Fibroblast of lung (primary cell): ENCODE measurements around the gene TUBGCP2. TPM values are rescaled to one million over a fixed set of nuclear protein-coding genes. Genes with fewer than 3 reads are reported as not detected.
A peak's percentile ranks its signal among the peaks of the same experiment; 100 is the strongest.

Experiments used
- DNase-seq, 2 donors: peaks; one replicate each; pipeline versions ENCODE4 v3.0.0 to v3.0.0-alpha.2; 2010; ENCODE audit warnings: low read depth in 2 of 2
- H2AFZ ChIP-seq: 2 replicates; pipeline ENCODE4 v1.5.1; 2012; ENCODE audit warnings: low read length, control low read depth, inconsistent platforms
- H3K27ac ChIP-seq: 2 replicates; pipeline ENCODE4 v1.5.1; 2011; ENCODE audit warnings: low read length, control low read depth; ENCODE audit not compliant: insufficient read depth
- H3K27me3 ChIP-seq: 2 replicates; pipeline ENCODE4 v1.5.1; 2011; ENCODE audit warnings: mild to moderate bottlenecking, low read length; ENCODE audit not compliant: control insufficient read depth, insufficient read depth
- H3K36me3 ChIP-seq: 2 replicates; pipeline ENCODE4 v1.5.1; 2011; ENCODE audit warnings: low read length; ENCODE audit not compliant: control insufficient read depth, insufficient read depth
- H3K4me1 ChIP-seq: 2 replicates; pipeline ENCODE4 v1.5.1; 2011; ENCODE audit warnings: low read length; ENCODE audit not compliant: control insufficient read depth, insufficient read depth; ENCODE audit errors: extremely low read depth
- H3K4me2 ChIP-seq: 2 replicates; pipeline ENCODE4 v1.5.1; 2011; ENCODE audit warnings: low read length, control low read depth; ENCODE audit not compliant: insufficient read depth; ENCODE audit errors: extremely low read depth
- H3K4me3 ChIP-seq, 4 experiments: fragments of 200-600 bp in 1 of 4; sonication (generic) in 1 of 4; replicated peaks in 1 of 4; 2 replicates each; pipeline ENCODE4 v1.5.1; 2011 to 2016; ENCODE audit warnings: low read length in 4 of 4, low read depth in 3 of 4, mild to moderate bottlenecking in 3 of 4, control low read depth in 2 of 4, inconsistent platforms in 1 of 4, mixed read lengths in 1 of 4; ENCODE audit not compliant: insufficient read depth in 1 of 4; ENCODE audit errors: control extremely low read depth in 1 of 4
- H3K79me2 ChIP-seq: 2 replicates; pipeline ENCODE4 v1.5.1; 2012; ENCODE audit warnings: mild to moderate bottlenecking, low read length, inconsistent platforms; ENCODE audit not compliant: control insufficient read depth, insufficient read depth
- H3K9ac ChIP-seq: 2 replicates; pipeline ENCODE4 v1.5.1; 2011; ENCODE audit warnings: mild to moderate bottlenecking, low read length, control low read depth; ENCODE audit not compliant: insufficient read depth
- H3K9me3 ChIP-seq: 2 replicates; pipeline ENCODE4 v1.5.1; 2012; ENCODE audit warnings: low read depth, low read length; ENCODE audit not compliant: control insufficient read depth, insufficient read depth
- H4K20me1 ChIP-seq: 2 replicates; pipeline ENCODE4 v1.5.1; 2011; ENCODE audit warnings: low read length; ENCODE audit not compliant: control insufficient read depth, insufficient read depth; ENCODE audit errors: extremely low read depth
- CTCF ChIP-seq, 2 donors: IDR thresholded peaks in 1 of 2; conservative IDR thresholded peaks in 1 of 2; 1 replicate in 1 of 2; 2 replicates in 1 of 2; pipeline ENCODE4 v1.5.1; 2011 to 2012; ENCODE audit warnings: low read length in 2 of 2, control low read depth in 1 of 2, inconsistent platforms in 1 of 2, low read depth in 1 of 2, mild to moderate bottlenecking in 1 of 2
- EZH2 ChIP-seq: IDR thresholded peaks from 2 replicates; pipeline ENCODE4 v1.5.1; 2012; ENCODE audit warnings: low read length, control low read depth, mild to moderate bottlenecking; ENCODE audit errors: missing control alignments
- polyA plus RNA-seq, 2 donors: library from polyadenylated mRNA; depleted of rRNA in 1 of 2; stranded (reverse) in 1 of 2; unstranded in 1 of 2; fragments of >200 nt; gene quantifications; 2 replicates each; pipeline ENCODE4 v1.2.1, GENCODE V29; 2011 to 2012; ENCODE audit warnings: missing spikeins in 1 of 2
- total RNA-seq: library from RNA; depleted of rRNA; stranded (reverse); fragments of >200 nt; gene quantifications from 2 replicates; pipeline ENCODE4 v1.2.1, GENCODE V29; 2014

Gene TUBGCP2
- total and polyA plus RNA-seq, 2 donors (not counting 1 experiment from before 2014, with no cell fraction given), result 31.0 to 60.8 TPM

- Histone ChIP-seq H3K27ac (no peak within 1 kb of the TSS), H3K4me1 (peaks cover 6% of the 10 kb centered on the region), H3K9ac (no peak within 1 kb of the TSS), H3K4me3 (no peak within 1 kb of the TSS), H4K20me1 (no peaks in the 10 kb centered on the region), H3K4me2 (peak within 1 kb of the TSS; percentile 44), H3K9me3 (no peaks in the 10 kb centered on the region), H2AFZ (no peak within 1 kb of the TSS), H3K36me3 (peaks cover 8% of the 10 kb centered on the region), H3K27me3 (no peaks in the 10 kb centered on the region), H3K79me2 (no peaks in the 10 kb centered on the region)
- no peak for DNase-seq
- TF ChIP-seq EZH2 (no peak), CTCF (conservative IDR thresholded peaks at IDR 0.05 in 1 of 2, IDR thresholded peaks at IDR 0.05 in 1 of 2; ENCODE audit: low read depth in 1 of 2, low read length in 2 of 2) (no peak)
Measured at GRCh38 chr10:133276435-133277201, 32.1 kb downstream of the TUBGCP2 start, which contains the start of gene ADAM8. Gene ADAM8 (minus strand): TSS chr10:133276868. CDS start chr10:133276817, 51 bp downstream.

- H3K27ac ChIP-seq, result no peak overlapping the region
- no peaks in the 10 kb centered on the region for H4K20me1 ChIP-seq
- no peak overlapping the region for H3K4me3 ChIP-seq
- H3K9ac ChIP-seq, result no peak overlapping the region
- DNase-seq, result no peak
- no peaks in the 10 kb centered on the region for H3K27me3 ChIP-seq
- TF ChIP-seq EZH2, result peak; percentile 13
- no peak for TF ChIP-seq CTCF (conservative IDR thresholded peaks at IDR 0.05 in 1 of 2, IDR thresholded peaks at IDR 0.05 in 1 of 2; ENCODE audit: low read depth in 1 of 2, low read length in 2 of 2)
- H3K9me3 ChIP-seq, result no peaks in the 10 kb centered on the region
- peaks cover 8% of the 10 kb centered on the region for H3K36me3 ChIP-seq
- H3K4me1 ChIP-seq, result peaks cover 6% of the 10 kb centered on the region
- no peaks in the 10 kb centered on the region for H3K79me2 ChIP-seq
- no peak overlapping the region for H3K4me2 ChIP-seq
- no peak overlapping the region for H2AFZ ChIP-seq
Measured at GRCh38 chr10:133276100-133276434, 32.6 kb downstream of the TUBGCP2 start.

- Histone ChIP-seq H3K9me3 (no peaks in the 10 kb centered on the region), H2AFZ (no peak overlapping the region), H3K9ac (no peak overlapping the region), H3K4me1 (peaks cover 6% of the 10 kb centered on the region), H3K4me3 (no peak overlapping the region), H3K27ac (no peak overlapping the region), H3K36me3 (peaks cover 8% of the 10 kb centered on the region), H4K20me1 (no peaks in the 10 kb centered on the region), H3K79me2 (no peaks in the 10 kb centered on the region), H3K4me2 (no peak overlapping the region), H3K27me3 (no peaks in the 10 kb centered on the region)
- TF ChIP-seq CTCF (conservative IDR thresholded peaks at IDR 0.05 in 1 of 2, IDR thresholded peaks at IDR 0.05 in 1 of 2; ENCODE audit: low read depth in 1 of 2, low read length in 2 of 2) (no peak), EZH2 (peak; percentile 13)
- DNase-seq, result no peak
Measured at GRCh38 chr10:133275684-133276092, 33.0 kb downstream of the TUBGCP2 start.
